Daoy (cell line): Measurements from ENCODE around the gene RFWD3. TPM values are rescaled to one million over a fixed set of nuclear protein-coding genes. Genes with fewer than 3 reads are reported as not detected.
A peak's percentile ranks its signal among the peaks of the same experiment; 100 is the strongest.

Experiments used
- DNase-seq: peaks from one replicate; pipeline ENCODE4 v3.0.0-alpha.2; 2015; ENCODE audit warnings: low read depth
- total RNA-seq: library from RNA; depleted of rRNA; stranded (reverse); fragments of >200 nt; shearing (Covaris generic); gene quantifications from 2 replicates; pipeline ENCODE4 v1.2.3, GENCODE V29; 2014

RFWD3 gene
- total RNA-seq, 1 experiment from 2014 or later: 35.3 TPM

DNA sequence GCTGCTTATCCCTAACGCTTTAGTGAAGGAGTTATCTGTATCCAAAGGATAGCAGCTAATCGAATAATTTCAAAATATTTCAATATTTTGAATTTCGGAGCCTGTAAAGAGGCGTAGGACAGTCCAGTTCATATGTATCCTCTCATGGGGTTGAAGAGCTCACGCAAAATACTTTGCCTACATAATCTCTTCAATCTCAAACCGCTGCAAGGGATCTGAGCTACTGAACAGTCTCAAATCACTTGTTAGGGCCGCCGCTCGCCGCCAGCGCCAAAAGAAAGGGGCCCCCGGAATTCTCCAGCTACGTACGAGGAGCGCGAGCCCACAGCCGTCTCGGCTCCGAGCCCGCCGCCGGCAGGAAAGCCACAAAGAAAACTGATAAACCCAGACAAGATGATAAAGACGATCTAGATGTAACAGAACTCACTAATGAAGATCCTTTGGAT is 601 bp upstream of the RFWD3 start:
- peak; percentile 50 for DNase-seq

DNA sequence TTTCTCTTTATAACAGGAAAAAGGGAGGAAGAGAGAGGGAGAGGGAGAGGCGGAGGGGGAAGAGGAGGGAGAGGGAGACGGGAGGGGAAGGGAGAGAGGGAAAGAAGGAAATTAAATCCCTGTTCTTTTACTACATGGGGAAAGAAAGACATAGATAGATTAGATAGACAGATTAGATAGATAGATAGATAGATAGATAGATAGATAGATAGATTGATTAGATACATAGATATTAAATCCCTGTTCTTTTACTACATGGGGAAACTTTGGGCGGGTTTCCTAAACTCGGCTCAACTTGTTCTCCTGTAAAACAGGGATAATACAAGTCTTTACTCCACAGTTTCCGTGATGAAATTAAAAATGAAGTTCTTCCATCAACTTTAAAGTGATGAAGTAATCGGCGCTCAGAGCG is 661 bp downstream of the RFWD3 start:
- no peak for DNase-seq

DNA sequence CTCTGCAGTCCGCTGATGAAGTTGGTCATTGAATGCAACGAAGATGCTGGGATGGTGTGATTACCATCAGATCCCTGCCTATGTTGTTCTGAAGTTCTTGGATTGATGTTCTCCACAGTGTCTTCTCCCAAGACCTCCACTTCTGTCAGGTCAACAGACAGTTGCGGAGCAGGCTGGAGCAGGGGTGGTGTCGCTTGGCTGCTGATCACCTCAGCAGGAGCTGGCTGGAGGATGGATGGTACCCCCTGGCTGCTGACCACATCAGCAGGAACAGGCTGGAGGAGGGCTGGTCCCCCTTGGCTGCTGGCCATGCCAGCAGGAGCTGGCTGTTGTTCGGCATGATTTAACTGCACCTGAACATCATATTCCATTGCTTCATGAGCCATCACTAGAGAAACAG is 5.6 kb downstream of the RFWD3 start:
- DNase-seq: no peak

DNA sequence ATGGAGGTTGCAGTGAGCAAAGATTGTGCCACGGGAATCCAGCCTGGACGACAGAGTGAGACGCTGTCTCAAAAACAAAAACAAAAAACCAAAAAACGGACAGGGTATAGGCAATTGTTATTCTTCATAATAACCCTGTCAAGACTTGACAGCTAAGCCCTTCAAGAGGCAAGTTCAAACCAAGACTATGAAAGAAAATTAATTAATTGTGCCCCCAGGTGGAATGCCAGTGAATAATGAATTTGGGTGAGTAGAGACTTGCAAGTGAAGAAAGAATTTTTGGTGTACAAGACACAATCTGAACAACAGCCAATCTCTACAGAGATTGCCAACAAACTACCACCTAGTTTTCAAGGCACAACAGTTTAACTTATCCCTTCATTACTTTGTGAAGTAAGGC is 6.3 kb downstream of the RFWD3 start:
- no peak for DNase-seq

DNA sequence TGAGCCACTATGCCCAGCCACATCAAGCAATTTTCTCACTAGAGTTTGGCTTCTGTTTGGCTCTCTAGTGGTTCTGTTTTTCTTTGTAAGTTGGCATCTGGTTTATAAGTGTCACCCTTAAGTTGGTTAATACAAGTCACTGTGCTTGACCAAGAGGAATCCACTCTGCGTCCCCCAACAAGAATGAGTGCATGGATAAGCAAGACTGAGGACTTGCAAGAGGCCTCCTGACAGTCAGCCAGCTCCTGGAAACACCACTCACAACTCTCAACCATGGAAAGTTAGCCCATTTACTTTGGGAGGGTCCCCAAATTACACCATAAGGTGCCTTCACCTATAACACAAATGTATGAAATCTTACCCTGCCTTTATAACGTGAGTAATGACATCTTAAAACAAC is 7.6 kb downstream of the RFWD3 start:
- DNase-seq: no peak

DNA sequence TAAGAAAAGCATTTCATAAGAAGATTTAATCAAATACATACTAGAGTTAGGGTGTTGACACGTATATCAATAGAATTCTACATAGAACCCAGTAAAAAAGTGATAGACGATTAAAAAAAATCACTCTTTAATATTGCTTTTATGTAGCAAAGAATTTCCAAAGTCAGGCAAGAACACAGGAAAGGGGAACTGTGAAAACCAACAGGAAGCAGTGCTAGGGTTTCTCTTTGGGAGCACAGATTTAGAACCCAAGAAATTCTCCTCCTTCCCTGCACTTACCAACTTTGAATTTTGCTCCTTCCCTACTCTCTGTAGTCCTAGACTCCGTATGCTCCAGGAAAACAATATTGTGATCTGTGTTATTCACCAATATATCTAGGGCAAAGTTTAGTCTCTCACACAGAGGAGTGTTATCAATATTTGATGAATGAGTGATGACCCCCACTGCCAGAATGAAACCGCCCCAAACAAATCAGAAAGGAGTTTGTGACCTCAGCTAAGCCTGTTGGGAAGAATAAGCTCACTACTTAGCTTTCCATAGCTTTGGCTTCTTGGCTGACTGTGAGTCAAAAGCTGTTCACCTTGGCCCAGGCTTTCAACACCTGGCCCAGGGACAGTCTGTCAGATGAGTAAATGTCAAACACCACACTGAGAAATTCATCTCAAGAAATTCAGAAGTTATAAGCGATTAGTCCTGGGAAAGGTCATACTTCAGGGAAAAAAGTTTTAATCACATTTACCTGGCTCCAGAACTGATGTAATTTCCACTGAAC is 8.6 kb downstream of the RFWD3 start:
- DNase-seq: no peak

DNA sequence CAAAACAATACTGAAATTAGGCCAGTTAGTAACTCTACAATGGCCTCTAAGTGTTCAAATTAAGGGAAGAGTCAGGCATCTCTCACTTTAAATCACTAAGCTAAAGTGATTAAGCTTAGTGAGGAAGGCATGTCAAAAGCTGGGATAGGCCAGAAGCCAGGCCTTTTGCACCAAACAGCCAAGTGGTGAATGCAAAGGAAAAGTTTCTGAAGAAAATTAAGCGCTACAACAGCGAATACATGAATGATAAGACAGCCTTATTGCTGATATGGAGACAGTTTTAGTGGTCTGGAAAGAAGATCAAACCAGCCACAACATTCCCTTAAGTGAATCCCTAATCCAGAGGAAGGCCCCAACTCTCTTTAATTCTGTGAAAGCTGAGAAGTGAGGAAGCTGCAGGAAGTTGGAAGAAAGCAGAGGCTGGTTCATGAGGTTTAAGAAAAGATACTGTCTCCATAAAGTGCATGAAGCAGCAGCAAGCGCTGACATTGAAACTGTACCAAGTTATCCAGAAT is 12.1 kb downstream of the RFWD3 start:
- DNase-seq: no peak

DNA sequence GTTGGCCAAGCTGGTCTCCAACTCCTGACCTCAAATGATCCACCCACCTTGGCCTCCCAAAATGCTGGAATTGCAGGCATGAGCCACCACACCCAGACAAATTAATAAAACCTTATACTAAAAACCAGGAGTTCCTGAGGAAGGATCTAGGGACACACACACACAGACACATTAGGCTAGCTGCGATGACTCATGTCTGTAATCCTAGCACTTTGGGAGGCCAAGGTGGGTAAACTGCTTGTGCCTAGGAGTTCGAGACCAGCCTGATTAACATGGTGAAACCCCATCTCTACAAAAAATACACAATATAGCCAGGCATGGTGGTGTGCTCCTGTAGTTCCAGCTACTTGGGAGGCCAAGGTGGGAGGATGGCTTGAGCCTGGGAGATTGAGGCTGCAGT is 13.8 kb downstream of the RFWD3 start:
- DNase-seq: peak; percentile 38

DNA sequence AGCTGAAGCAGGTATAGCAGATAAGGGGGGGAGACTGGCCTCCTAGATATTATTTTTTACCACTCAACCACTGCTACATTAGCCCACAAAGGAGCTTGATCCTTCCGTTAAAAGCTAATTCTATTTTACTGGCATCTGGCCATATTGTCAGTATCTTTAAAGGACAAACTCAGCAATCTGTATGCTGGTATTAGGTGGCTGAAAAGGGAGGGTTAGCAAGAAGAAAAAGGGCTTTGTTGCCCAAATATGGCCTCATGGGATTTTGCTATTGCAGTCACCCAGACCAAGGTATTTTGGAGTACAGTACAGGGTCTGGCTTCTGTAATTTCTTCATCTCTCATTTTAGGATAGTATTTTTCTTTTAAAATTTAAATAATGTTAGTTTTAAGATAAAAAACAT is 14.4 kb downstream of the RFWD3 start:
- DNase-seq: no peak

DNA sequence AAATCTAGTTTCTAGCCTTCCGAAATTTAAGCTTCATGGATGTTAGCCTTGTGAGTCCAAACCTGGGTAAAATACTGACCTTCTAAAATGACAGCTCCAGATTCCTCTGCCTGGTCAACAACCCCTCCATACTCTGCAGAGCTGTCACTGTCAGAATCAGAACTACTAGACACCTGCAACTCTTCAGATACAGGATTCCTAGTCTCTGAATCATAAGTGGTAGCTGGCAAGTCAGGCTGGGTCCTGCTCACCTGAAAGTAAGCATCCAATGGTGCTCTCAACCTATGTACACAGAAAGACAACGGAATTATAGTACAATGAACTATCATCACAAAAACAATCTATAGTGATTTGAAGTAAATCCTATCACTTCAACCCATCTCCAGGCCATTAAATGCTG is 14.8 kb downstream of the RFWD3 start:
- no peak for DNase-seq

DNA sequence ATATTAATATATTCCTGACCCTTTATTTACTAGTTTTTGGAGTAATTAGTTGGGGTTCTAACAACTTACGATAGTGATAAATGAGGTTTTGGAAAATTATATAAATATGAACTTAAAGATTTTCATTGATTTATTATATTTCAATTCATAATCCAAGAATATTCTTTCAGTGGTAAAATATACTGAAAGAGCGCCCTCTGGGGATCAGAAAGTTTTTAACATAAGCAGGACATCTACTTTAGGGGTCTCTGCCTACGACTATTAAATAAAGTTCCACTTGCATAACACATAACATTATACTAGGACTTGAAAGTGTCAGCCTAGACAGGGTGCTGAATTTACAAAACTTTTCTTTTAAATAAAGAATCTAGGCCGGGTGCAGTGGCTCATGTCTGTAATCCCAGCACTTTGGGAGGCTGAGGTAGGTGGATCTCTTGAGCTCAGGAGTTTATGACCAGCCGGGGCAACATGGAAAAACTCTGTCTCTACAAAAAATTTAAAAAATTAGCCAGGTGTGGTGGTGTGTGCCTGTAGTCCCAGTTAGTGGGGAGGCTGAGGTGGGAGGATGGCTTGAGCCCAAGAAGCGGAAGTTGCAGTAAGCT is 15.6 kb downstream of the RFWD3 start:
- DNase-seq: no peak

DNA sequence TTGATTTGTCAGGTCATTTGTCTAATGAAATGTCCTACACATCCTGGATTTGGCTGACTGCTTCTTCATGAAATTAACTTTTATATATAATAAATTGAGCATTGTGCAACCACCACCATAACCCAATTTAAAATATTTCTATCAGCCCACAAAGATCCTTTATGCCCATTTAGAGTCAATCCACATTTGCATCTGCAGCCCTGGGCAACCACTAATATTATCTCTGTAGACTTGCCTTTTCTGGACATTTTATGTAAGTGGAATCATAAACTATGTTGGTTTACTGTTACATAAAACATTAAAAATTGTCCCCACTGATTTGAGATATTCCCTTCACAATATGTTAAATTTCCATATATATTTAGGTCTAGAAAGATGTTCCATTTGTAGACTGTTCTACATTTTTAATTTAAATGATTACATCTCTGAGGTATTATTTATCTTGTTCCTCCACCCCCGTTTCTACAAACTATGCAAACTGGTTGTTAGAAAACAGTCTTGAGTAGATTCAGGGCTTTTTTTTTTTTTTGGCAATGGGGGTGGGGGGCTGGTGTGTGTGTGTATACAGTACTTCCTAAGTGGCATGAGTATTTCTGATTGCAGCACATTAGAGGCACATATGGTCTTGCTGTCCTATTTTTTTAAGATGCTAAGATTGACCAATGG is 16.7 kb downstream of the RFWD3 start:
- DNase-seq: no peak

DNA sequence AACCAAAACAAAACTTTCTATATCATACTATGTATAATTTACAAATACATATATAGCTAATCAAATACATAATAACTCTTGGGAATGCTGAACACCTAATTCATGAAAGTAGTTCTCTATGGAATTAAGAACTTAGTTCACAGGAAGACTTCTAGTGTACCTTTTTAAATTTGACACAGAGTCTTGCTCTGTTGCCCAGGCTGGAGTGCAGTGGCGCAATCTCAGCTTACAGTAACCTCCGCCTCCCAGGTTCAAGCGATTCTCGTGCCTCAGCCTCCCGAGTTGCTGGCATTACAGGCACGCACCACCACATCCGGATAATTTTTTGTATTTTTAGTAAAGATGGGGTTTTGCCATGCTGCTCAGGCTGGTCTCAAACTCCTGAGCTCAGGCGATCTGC is 24.7 kb downstream of the RFWD3 start:
- DNase-seq: no peak

DNA sequence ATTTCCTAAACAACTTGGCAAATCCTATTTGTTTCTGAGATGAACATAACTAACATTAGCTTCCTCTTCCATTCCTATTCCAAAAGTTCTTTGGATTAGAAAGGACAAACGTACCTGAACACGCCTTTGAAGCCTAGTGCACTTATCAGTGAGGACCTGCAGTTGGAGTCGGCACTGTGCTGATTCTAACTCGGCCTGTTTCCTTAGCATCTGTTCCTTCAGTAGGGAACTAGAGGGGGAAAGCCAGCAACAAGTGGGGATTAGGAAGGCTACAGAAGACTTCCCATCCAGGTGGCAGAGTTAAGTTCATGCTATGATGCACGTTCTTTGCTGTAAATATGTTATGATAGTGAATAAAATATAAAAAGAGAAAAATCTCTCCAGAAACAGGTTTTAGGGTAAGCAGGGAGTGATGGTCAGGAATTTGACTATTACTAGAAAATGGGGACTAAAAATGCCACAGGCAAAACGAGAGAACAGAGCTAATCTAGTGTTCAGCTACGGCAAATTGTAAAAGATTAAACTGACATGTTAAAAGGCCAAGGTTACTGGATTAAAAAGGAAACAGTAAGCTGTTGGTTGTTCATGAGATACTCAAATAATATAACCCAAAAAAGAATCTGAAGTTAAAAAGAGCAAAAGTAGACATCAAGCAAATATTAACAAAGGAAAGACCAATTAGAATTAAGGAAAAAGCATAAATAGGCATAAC is 28.8 kb downstream of the RFWD3 start:
- DNase-seq: no peak

DNA sequence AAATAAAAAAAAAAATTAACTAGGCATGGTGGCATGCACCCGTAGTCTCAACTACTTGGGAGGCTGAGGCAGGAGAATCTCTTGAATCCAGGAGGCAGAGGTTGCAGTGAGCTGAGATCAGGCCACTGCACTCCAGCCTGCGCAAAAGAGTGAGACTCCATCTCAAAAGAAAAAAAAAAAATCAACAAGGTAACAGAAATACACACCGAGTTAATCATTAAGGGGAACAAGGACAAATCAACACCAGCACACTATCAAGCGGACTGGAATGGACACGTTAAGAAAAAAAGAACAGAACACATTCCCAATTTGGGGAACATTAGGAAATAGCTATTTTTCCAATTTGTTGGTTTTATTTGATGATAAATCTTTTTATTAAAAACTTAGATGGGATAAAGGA is 31.4 kb downstream of the RFWD3 start:
- no peak for DNase-seq

DNA sequence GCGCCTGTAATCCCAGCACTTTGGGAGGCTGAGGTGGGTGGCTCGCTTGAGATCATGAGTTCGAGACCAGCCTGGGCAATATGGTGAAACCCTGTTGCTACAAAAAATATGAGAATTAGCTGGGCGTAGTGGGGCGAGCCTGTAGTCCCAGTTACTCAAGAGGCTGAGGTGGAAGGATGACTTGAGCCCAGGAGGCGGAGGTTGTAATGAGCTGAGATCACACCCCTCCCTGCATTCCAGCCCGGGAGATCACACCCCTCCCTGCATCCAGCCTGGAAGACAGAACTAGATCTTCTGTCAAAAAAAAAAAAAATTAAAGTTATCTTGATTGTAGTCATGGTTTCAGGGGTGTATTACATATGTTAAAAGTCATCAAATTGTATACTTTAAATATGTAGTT is 33.0 kb downstream of the RFWD3 start:
- no peak for DNase-seq

DNA sequence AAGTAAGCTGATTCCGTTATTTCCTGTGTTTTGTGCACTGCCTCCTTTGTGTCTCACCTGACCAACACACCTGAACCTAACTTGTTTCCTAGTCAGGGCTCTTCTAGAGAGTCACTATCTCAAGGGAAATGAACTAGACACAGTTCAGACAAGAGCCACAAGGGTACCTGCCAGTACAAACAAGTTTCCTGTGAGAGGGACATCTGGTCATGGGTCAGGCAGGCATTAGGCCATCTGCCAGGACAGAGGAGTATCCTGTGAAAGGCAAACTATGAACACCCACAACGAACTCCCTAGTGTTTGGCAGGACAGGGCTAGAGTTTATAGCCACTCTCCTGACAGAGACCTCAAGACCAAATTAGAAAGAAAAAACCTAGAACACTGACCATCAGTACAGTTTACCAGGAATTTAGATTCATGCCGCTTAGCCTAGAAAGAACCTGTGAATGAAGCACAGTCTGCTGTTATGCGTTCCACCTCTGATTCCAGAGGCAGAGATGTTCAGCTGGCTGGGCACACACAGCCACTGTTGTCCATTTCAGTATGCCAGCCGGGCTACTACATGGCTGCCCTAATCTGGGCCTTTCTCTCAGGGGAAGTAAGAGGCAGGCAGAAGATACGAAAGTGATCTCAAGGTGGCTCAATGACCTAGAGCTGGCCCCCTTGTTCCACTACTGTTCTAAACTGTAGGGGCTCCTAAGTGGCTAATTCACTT is 39.0 kb downstream of the RFWD3 start:
- DNase-seq: no peak

DNA sequence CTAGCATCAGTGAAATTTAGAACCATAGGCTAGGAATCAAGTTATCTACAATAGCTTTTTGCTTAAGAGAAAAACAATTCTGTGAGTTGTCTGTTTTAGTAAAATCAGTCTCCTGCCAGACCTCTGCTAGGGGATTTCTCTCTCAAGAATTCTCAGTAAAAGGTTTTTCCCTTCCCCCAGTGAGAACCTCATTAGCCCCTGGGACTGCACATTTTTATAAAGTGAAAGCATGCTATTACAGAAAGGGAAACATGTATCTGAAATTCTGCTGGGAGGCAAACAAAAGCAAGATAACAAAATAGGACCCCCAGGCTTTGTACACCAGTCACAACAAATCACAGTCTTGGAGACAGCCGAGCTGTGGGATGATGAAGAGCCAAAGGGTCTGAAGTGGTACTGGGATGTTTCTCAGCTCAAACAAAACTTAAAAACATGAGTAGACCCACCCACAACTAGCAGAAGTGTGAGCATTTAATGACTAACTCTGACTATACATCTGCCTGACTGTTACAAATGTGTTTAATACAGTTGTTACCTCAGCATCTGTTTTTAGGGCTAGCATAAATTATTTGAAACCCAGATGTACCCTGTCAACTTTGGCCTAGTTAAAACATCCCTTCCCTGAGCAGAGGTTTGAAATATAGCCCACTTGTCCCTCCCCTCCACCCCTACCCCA is 39.8 kb downstream of the RFWD3 start:
- DNase-seq: no peak

DNA sequence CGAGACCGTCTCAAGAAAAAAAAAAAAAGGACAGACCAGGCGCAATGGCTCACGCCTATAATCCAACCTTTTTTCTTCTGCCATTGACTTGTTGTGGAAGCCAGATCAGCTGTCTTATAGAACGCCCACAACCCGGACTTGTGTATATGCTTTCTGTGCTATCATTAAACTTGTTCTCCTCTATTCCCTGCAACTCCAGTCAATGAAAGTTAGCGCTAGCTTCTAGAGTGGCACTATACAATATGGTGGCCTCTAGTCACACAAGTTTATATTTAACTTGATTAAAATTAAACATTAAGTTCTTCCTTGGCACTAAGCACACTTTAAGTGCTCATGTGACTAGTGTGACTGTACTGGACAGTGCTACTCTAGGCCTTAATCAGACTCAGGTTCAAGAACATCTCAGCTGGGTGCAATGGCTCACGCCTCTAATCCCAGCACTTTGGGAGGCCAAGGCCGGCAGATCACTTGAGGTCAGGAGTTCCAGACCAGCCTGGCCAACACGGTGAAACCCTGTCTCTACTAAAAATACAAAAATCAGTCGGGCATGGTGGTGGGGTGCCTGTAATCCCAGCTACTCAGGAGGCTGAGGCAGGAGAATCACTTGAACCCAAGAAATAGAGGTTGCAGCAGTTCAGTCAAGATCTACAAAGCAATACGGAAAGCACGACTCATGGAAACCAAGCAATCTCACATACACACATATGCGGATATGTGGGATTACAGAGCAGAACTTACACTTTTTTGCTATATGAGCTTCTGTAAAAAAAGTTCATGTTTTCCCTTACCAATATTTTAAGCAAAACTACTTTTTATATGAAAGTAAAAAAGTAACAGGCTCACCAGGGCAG is 41.0 kb downstream of the RFWD3 start:
- no peak for DNase-seq

DNA sequence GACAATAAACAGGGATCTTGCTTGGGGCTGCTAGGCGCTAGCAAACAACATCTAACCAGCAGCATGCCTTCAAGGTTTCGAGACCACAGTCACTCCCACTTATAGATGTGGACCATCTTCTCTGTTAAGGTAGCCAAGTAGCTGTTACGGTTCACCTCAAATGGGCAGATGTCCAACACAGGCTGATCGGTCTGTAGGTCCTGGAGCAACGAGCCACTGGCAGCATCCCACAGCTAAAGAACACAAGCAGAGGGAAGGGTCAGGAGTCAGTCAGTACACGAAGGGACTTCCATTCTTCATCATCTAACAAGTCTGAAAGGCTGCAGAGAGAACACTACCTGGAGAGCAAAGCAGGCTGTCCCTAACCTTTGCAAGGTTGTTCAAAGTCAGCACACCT is 42.8 kb downstream of the RFWD3 start:
- DNase-seq: no peak
